Neural cell (in vitro differentiated cells): ENCODE measurements around the gene TBC1D5.

Source experiments
- CTCF ChIP-seq: fragments of 450-650 bp; IDR thresholded peaks from 2 replicates; pipeline ENCODE4 v1.5.1; 2014; ENCODE audit warnings: antibody characterized with exemption, mild to moderate bottlenecking, moderate library complexity; ENCODE audit not compliant: poor library complexity, severe bottlenecking
- EP300 ChIP-seq: fragments of 450-650 bp; conservative IDR thresholded peaks from 2 replicates; pipeline ENCODE4 v1.6.1; 2014; ENCODE audit warnings: antibody characterized with exemption, mild to moderate bottlenecking, moderate library complexity; ENCODE audit not compliant: poor library complexity, severe bottlenecking
- EZH2 ChIP-seq: fragments of 200-600, 300-800 bp; shearing (Covaris generic), sonication (generic); IDR thresholded peaks from 2 replicates; pipeline ENCODE4 v1.6.1; 2014; ENCODE audit warnings: antibody characterized with exemption, low read length, borderline replicate concordance, mild to moderate bottlenecking; ENCODE audit not compliant: insufficient read depth, poor library complexity, severe bottlenecking
- RAD21 ChIP-seq: fragments of 450-650 bp; conservative IDR thresholded peaks from 2 replicates; pipeline ENCODE4 v1.6.1; 2014; ENCODE audit warnings: antibody characterized with exemption, mild to moderate bottlenecking, moderate library complexity
- SMC3 ChIP-seq: fragments of 450-650 bp; conservative IDR thresholded peaks from 2 replicates; pipeline ENCODE4 v1.6.1; 2014; ENCODE audit warnings: antibody characterized with exemption, mild to moderate bottlenecking, moderate library complexity; ENCODE audit not compliant: poor library complexity
- TAF1 ChIP-seq: IDR thresholded peaks from 2 replicates; pipeline ENCODE4 v1.6.1; 2012; ENCODE audit warnings: low read depth
- TF ChIP-seq, protein P1 (sequence below): IDR thresholded peaks from 2 replicates; pipeline ENCODE4 v1.6.1; 2012; ENCODE audit warnings: borderline replicate concordance

DNA sequence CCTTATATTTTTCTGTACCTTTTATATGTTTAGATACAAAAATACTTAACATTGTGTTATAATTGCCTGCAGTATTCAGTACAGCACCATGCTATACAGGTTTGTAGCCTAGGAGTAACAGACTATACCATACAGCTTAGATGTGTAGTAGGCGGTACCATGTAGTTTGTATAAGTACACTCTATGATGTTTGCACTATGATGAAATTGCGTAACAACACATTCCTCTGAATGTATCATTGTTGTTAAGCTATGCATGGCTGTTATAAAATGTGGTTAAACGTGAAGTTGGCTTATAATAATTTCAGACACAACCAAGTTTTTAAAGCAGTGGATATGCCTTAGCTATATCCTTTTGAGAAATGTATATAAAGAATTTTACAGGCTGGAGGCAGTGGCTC is 529.3 kb downstream of the TBC1D5 start:
- TF ChIP-seq CTCF: no peak
- TF ChIP-seq RAD21: no peak
- TF ChIP-seq EP300: no peak
- TF ChIP-seq, protein P1, sequence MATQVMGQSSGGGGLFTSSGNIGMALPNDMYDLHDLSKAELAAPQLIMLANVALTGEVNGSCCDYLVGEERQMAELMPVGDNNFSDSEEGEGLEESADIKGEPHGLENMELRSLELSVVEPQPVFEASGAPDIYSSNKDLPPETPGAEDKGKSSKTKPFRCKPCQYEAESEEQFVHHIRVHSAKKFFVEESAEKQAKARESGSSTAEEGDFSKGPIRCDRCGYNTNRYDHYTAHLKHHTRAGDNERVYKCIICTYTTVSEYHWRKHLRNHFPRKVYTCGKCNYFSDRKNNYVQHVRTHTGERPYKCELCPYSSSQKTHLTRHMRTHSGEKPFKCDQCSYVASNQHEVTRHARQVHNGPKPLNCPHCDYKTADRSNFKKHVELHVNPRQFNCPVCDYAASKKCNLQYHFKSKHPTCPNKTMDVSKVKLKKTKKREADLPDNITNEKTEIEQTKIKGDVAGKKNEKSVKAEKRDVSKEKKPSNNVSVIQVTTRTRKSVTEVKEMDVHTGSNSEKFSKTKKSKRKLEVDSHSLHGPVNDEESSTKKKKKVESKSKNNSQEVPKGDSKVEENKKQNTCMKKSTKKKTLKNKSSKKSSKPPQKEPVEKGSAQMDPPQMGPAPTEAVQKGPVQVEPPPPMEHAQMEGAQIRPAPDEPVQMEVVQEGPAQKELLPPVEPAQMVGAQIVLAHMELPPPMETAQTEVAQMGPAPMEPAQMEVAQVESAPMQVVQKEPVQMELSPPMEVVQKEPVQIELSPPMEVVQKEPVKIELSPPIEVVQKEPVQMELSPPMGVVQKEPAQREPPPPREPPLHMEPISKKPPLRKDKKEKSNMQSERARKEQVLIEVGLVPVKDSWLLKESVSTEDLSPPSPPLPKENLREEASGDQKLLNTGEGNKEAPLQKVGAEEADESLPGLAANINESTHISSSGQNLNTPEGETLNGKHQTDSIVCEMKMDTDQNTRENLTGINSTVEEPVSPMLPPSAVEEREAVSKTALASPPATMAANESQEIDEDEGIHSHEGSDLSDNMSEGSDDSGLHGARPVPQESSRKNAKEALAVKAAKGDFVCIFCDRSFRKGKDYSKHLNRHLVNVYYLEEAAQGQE: no peak
- no peak for TF ChIP-seq TAF1
- no peak for TF ChIP-seq EZH2
- no peak for TF ChIP-seq SMC3
